ENCODE data around the gene UTRN. TPM values are rescaled to one million over a fixed set of nuclear protein-coding genes. Genes with fewer than 3 reads are reported as not detected.
A peak's percentile ranks its signal among the peaks of the same experiment; 100 is the strongest.

UTRN gene
- total RNA-seq, 1 donor = 242 TPM

- Histone ChIP-seq H2AFZ (ENCODE audit: low read length) (no peak overlapping the region), H4K20me1 (ENCODE audit: insufficient read depth, low read length) (no peaks in the 10 kb centered on the region), H3K4me2 (ENCODE audit: insufficient read depth, low read length) (peak overlapping the region; percentile 79), H3K36me3 (ENCODE audit: insufficient read depth, low read length) (no peaks in the 10 kb centered on the region), H3K79me2 (ENCODE audit: insufficient read depth, low read length) (no peaks in the 10 kb centered on the region), H3K4me1 (ENCODE audit: insufficient read depth, low read length) (peaks cover 43% of the 10 kb centered on the region), H3K27me3 (ENCODE audit: insufficient read depth, low read length) (no peaks in the 10 kb centered on the region), H3K27ac (ENCODE audit: low read depth, low read length) (peak overlapping the region; percentile 95), H3K4me3 (ENCODE audit: insufficient read depth, low read length) (no peak overlapping the region), H3K9me3 (ENCODE audit: low read depth, low read length) (no peaks in the 10 kb centered on the region)
- no peak for DNase-seq (ENCODE audit: insufficient read length, low spot score, missing footprints)
- TF ChIP-seq CTCF (IDR thresholded peaks at IDR 0.05; ENCODE audit: extremely low read depth, low read depth, low read length) = no peak
Measured at GRCh38 chr6:144265390-144265789, 19.7 kb upstream of the UTRN start.

GRCh38 chr6:144266091-144266649 is 19.0 kb upstream of the UTRN start:
- Histone ChIP-seq H4K20me1 (ENCODE audit: insufficient read depth, low read length) (no peaks in the 10 kb centered on the region), H3K27ac (ENCODE audit: low read depth, low read length) (peak overlapping the region; percentile 95), H2AFZ (ENCODE audit: low read length) (peak overlapping the region; percentile 72), H3K4me3 (ENCODE audit: insufficient read depth, low read length) (peak overlapping the region; percentile 20), H3K79me2 (ENCODE audit: insufficient read depth, low read length) (no peaks in the 10 kb centered on the region), H3K4me1 (ENCODE audit: insufficient read depth, low read length) (peaks cover 35% of the 10 kb centered on the region), H3K4me2 (ENCODE audit: insufficient read depth, low read length) (peak overlapping the region; percentile 79), H3K27me3 (ENCODE audit: insufficient read depth, low read length) (no peaks in the 10 kb centered on the region), H3K36me3 (ENCODE audit: insufficient read depth, low read length) (no peaks in the 10 kb centered on the region), H3K9me3 (ENCODE audit: low read depth, low read length) (no peaks in the 10 kb centered on the region)
- peak; percentile 46 for DNase-seq (ENCODE audit: insufficient read length, low spot score, missing footprints)
- TF ChIP-seq CTCF (IDR thresholded peaks at IDR 0.05; ENCODE audit: extremely low read depth, low read depth, low read length) = no peak

GRCh38 chr6:144268794-144269349 is 16.3 kb upstream of the UTRN start:
- no peak overlapping the region for H2AFZ ChIP-seq (ENCODE audit: low read length)
- no peaks in the 10 kb centered on the region for H3K36me3 ChIP-seq (ENCODE audit: insufficient read depth, low read length)
- no peak overlapping the region for H3K27ac ChIP-seq (ENCODE audit: low read depth, low read length)
- H3K4me1 ChIP-seq (ENCODE audit: insufficient read depth, low read length) = peaks cover 27% of the 10 kb centered on the region
- H3K9me3 ChIP-seq (ENCODE audit: low read depth, low read length) = no peaks in the 10 kb centered on the region
- H3K4me3 ChIP-seq (ENCODE audit: insufficient read depth, low read length) = no peak overlapping the region
- H4K20me1 ChIP-seq (ENCODE audit: insufficient read depth, low read length) = no peaks in the 10 kb centered on the region
- no peak for TF ChIP-seq CTCF (IDR thresholded peaks at IDR 0.05; ENCODE audit: extremely low read depth, low read depth, low read length)
- H3K79me2 ChIP-seq (ENCODE audit: insufficient read depth, low read length) = no peaks in the 10 kb centered on the region
- H3K27me3 ChIP-seq (ENCODE audit: insufficient read depth, low read length) = no peaks in the 10 kb centered on the region
- H3K4me2 ChIP-seq (ENCODE audit: insufficient read depth, low read length) = no peak overlapping the region
- DNase-seq (ENCODE audit: insufficient read length, low spot score, missing footprints) = no peak

- H3K4me2 ChIP-seq (ENCODE audit: insufficient read depth, low read length) = no peak overlapping the region
- no peak for TF ChIP-seq CTCF (IDR thresholded peaks at IDR 0.05; ENCODE audit: extremely low read depth, low read depth, low read length)
- no peaks in the 10 kb centered on the region for H3K36me3 ChIP-seq (ENCODE audit: insufficient read depth, low read length)
- H3K4me3 ChIP-seq (ENCODE audit: insufficient read depth, low read length) = no peak overlapping the region
- no peaks in the 10 kb centered on the region for H3K9me3 ChIP-seq (ENCODE audit: low read depth, low read length)
- no peaks in the 10 kb centered on the region for H3K79me2 ChIP-seq (ENCODE audit: insufficient read depth, low read length)
- H3K4me1 ChIP-seq (ENCODE audit: insufficient read depth, low read length) = no peaks in the 10 kb centered on the region
- no peaks in the 10 kb centered on the region for H3K27me3 ChIP-seq (ENCODE audit: insufficient read depth, low read length)
- no peak overlapping the region for H2AFZ ChIP-seq (ENCODE audit: low read length)
- no peak for DNase-seq (ENCODE audit: insufficient read length, low spot score, missing footprints)
- H3K27ac ChIP-seq (ENCODE audit: low read depth, low read length) = no peak overlapping the region
- no peaks in the 10 kb centered on the region for H4K20me1 ChIP-seq (ENCODE audit: insufficient read depth, low read length)
Measured at GRCh38 chr6:144277174-144277573, 8.0 kb upstream of the UTRN start.
